ENCODE results near the gene CNN3. TPM values are rescaled to one million over a fixed set of nuclear protein-coding genes. Genes with fewer than 3 reads are reported as not detected.
"Not testable (repeated sequence)": the region's sequence is repeated elsewhere in the genome, so short reads cannot be mapped to it uniquely, and the experiment has no call there.

CNN3 gene
- total RNA-seq, 1 donor from 2014 or later: 3.1 TPM

DNA sequence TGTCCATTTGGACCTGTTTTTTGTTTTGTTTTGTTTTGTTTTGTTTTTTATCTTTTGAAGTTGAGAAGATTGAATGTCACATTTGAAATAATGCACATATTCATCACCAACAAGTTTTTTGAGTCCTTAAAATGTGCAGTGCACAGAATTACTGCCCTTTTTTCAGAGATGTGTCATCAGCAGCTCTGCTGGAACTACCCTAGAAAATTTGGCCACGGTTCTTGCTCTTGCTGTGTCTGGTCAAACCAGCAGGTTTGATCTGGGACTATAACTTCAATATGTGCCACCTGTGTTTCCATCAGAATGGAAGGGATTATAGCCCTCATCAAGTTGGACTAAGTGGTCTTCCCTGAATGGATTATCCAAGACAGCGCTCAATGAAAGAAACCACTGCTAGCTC lies 24.1 kb upstream of the CNN3 start:
- intact Hi-C loops (cut with micrococcal nuclease): no loop called here

DNA sequence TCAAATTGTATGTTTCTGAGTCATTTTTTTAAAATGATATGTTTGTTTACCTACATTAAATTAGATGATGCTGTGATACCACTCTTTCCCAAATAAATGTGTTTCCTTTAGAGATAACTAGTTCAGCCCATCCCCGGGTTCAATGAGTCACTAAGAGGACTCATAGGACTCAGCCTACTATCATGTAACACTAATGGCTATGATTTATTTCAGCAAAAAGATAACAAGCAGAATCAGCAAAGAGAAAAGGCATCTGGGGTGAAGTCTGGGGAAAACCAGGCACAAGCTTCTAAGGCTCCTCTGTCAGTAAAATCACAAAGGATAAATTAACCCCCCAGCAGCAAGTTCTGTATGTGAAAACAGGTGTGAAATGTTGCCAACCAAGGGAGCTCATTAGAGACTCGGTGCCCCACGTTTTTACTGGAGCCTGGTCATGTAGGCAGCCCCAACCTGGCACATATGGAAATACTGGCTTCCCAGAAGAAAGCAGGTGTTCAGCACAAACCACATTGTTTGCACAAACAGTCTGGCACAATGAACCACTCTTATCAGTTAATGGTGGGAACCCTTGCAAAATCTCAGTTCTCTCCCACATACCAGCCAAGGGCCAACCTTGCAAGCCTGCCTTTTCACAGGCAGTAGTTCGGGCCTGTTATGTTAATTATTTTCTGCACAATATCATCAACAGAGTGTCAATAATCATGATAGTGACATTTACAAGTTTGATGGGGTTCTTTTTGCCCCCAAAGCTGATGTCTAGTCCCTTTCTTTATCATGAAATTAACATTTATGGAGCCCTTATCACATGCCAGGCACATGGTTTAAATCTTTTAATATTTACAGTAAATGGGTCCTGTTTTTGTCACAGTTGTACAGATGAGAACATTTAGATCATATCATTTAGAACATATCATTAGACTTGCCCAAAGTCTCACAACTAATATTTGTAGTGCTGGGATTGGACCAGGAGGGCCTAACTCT lies 23.1 kb upstream of the CNN3 start:
- intact Hi-C loops (cut with micrococcal nuclease): no loop called here

DNA sequence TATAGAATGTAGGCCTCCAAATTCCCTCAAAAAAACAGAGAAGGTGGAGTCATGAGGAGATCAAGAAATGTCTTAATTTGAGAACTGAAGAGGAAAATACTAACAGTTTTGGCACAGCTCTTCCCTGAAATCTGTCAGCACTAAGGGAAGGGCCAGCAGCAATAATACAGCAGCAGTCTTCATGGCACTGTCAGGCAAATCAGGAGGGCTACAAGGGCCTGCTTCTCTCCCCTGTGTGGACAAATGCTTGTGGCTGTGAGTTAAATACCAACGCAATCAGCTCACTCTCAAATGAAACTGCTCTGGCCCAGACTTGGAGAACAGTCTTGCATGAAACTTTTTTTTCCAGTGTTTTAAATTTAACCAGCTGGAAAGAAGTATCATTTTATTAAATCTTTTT lies 20.5 kb upstream of the CNN3 start:
- intact Hi-C loops (cut with micrococcal nuclease): no loop called here

- intact Hi-C loops (cut with micrococcal nuclease): no loop called here
These were observed 20.0 kb upstream of the CNN3 start for GRCh38 chr1:94946886-94947285.

DNA sequence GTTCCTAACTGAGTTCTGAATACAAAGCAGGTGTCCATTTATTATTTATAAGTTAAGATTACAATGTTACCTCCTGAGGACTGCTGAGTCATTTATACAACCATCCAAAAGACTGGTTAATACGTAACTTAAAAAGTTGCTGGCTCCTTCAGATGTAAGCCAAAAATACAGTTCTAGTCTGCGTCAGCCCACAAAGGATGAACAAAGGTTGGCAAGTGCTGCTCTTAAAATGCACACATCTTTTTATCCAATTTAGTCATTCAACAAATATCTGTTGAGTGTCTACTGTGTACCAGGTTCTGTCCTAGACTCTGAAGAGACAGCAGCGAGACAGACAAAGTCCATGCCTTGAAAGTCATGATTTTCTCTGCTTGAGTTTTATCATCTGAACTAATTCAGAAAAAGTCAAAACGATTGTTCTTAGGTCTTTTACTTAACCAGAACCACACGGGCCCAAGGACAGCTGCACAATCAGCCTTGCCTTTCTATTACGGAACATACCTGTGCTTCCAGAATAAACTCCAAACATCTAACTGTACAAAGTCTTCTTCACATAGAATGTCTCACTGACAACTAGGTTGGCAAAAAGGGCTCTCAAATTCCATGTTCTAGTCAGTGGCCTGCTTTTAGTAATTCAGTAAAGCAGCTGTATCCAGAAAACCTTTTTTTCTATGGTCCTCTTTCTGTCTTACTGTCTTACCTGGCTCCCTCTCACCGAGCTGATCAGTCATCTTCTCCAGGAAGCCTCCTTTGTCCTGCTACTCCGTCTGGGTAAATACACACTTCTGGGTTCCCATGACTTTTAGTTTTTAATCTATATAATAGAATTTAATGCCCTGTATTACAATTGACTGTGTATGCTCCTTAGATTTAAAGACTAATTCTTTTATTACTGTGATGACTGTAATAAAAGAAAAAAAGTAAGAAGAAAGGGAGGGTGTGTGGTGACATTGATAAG lies 15.5 kb upstream of the CNN3 start:
- intact Hi-C loops (cut with micrococcal nuclease): no loop called here

- intact Hi-C loops (cut with micrococcal nuclease): not testable (repeated sequence)
These were observed 14.6 kb upstream of the CNN3 start for GRCh38 chr1:94941480-94941879.

DNA sequence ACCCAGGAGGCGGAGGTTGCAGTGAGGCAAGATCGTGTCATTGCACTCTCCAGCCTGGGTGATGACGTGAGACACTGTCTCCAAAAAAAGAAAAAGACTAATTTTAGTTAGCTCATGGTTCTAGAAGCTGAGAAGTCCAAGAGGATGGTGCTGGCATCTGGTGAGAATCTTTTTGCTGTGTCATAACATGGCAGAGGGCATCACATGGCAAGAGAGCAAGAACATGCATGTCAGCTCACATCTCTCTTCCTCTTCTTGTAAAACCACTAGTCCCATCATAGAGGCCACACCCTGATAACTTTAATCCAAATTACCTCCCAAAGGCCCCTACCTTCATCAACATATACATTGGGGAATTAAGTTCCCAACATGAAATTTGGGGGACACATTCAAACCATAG lies 13.8 kb upstream of the CNN3 start:
- intact Hi-C loops (cut with micrococcal nuclease): no loop called here

DNA sequence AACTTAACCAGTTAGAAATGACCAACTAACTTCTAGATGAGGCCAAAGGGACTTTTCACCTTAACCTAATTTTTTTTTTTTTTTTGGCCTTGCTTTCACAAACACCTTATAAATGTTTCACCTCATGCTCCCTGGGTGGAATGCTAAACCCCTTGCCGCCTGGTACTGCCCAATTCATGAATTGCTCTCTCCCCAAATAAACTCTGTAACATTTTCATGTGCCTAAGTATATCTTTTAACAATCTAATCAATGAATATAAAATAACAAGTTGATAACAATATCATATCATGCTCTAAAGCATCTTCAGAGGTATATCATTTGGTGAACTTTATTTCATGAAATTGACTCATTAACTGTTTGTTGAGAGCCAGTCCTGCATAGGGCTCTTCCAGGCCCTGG lies 10.9 kb upstream of the CNN3 start:
- intact Hi-C loops (cut with micrococcal nuclease): no loop called here

DNA sequence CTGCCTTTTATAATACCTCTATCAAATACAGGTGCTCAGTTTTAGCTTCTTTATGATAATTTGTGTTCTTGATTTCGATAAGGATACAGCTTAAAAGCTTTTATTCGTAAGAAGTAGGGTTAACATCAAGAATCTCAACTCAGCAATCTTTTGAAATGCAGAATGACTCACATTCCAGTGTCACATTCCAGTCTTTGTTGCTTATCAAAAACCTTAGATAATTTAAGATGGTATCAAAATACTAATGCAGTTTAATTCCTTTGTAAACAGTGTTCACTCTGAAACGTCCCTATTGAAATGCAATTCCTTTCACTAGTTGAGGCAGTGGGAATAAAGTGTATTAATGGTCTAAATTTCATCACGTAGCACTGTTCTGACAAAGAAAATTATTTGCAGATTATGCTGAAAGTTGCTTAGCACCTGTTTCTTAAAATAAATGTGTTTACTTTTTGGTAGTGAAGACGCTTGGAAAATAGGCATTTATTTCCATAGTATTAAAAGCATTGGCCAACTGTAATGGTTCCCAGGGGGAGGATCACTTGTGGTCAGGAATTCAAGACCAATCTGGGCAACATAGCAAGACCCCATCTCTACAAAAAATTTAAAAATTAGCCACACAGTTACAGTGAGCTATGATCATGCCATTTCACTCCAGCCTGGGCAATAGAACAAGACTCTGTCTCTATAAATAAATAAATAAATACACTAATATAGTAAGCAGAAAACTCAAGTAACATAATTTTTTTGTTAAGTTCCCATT lies 10.1 kb upstream of the CNN3 start:
- intact Hi-C loops (cut with micrococcal nuclease): no loop called here

DNA sequence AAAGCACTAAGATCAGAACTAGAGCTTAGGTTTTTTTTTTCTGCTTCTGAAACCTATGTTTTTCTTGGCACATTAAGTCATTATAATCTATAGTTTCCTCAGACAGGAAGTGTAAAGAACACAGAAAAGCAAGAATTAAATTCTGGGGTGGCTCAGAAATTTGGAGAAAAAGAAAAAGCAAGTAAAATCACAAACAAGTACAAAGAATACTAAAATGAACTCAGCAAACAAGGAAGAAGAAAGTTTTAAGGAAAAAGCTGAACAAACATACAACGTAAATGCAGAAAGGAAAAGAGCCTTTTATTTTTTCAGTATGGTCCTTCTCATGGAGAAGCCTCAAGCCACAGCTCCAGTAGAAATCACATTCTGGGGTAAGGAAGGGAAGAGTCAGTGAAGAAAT lies 8.6 kb upstream of the CNN3 start:
- intact Hi-C loops (cut with micrococcal nuclease): no loop called here

GRCh38 chr1:94935034-94935433 lies 8.1 kb upstream of the CNN3 start:
- intact Hi-C loops (cut with micrococcal nuclease): no loop called here

DNA sequence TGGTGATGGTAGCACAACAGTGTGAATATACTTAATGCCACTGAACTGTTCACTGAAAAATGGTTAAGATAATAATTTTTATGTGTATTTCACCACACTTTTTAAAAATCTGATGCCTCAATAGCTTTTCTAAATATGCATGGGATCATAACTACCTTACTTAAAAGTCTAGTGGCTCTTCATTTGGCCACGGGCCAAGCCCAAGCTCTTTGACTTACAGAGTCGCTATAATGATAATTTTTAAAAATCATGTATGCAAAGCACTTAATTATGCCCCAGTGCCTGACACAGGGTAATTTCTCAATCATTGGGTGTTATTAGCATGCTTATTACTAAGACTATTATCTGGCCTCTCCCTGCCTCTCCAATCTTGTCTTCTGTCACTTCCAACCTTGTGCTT lies 7.6 kb upstream of the CNN3 start:
- intact Hi-C loops (cut with micrococcal nuclease): no loop called here

GRCh38 chr1:94931254-94931841 lies 4.4 kb upstream of the CNN3 start:
- intact Hi-C loops (cut with micrococcal nuclease): no loop called here

- intact Hi-C loops (cut with micrococcal nuclease): loop anchor here (5.0 kb wide), 2 partner anchors 47 to 692 kb away; partner anchors contain the start of gene ARHGAP29
These were observed 2.7 kb upstream of the CNN3 start for GRCh38 chr1:94929351-94930217.

DNA sequence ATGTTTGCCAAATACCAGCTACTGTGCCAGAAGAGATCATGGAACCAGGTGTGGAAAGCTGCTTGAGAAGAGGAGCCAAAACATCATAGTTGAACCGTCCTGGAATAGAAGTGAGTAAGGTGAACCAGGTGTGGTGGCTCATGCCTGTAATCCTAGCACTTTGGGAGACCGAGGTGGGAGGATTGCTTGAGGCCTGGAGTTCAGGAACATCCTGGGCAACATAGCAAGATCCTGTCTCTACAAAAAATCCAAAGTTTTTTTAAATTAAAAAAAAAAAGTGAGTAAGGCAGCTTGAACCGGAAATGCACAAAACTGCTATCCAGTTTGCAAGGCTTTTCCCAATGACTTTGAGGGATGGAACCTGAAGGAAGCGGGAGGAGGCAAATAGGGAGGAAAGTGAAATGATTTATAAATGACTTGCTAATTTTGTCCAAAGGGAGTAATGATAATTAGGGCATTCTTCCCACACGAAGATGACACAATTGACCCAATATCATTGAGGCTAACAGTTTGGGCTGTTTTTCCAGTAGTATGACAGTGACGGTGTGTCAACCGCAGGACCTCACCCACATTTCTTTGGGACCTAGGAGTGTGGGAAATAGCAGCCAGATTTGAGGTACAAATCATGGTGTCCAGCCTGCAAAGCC lies 1.5 kb upstream of the CNN3 start:
- intact Hi-C loops (cut with micrococcal nuclease): loop anchor here (5.0 kb wide), 2 partner anchors 46 to 691 kb away; partner anchors contain the start of gene ARHGAP29

DNA sequence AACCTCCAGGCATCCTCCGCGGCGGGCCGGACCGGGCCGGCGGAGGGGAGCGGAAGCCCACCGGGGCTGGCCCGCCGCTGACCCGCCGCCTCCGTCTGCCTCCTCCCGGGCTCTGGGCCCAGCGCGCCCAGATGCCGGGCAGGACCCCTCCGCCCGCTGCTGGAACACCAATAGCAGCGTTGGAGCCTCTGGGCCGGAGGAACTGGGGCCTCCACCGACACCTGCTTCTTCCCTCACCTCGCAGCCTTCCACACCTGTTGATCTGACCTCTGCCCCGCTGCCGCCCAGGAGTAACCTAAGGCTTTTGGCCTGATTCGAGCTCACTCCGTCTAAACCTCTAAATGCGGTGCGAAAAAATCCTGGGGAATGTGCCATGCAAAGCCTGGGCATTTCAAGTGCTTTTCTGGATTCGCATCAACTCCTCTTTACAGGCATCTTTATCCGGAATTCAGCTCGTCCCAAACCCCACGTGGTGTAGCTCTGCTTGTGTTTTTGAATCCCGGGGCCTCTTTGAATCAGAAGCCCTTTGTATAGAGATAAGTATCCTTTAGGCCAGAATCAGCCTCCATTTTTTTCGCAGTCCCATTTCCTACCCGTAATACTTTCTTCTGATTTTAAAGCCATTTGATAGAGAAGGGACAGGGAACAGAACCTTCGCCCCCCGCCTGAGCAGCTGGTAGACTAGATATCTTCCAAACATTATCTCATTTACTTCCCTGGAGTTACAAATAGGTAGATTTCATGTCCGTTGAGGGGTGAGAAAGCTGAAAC lies 680 bp upstream of the CNN3 start:
- intact Hi-C loops (cut with micrococcal nuclease): loop anchor here (1.0 to 5.0 kb wide), 4 partner anchors 35 to 690 kb away; partner anchors contain the start of gene ARHGAP29

DNA sequence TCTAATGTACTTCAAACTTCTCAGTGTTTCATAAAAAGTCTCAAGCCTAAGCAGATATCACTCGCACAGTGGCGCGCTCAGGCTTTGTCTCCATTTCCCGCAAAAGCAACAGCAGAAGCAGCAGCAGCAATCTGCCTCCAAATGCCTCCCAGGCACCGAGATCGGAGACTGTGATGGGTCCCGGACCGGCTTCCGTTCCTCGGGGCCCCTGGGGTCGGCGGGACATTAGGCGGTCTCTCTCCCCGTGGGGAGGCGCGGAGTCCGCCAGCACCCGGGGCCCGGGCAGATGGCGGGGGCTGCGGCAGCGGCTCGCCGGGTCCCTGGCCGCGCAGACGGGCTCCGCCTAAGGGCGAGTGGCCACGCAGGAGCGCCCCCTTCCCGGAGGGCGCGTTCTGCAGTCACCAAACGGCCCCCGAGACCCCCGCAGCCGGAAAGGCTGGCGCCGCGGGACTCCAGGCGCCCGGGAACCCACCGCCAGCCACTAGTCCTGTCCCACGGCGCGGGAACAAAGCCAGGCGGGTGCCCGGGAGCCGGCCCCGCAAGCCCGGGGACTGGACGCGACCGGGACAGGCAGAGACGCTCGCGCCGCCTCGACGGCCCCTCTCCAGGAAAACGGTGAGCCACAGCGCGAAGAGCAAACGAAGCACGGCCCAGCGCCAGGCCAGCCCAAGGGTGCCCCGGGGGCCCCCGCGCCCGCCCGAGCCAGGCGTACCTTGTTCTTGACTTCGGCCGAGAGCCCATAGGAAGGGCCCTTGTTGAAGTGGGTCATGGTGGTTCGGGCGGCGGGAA lies 590 bp downstream of the CNN3 start:
- intact Hi-C loops (cut with micrococcal nuclease): loop anchor here (1.0 to 5.0 kb wide), 5 partner anchors 36 to 689 kb away; partner anchors contain the start of gene ARHGAP29
